ENCODE results near the gene SFXN3.
A peak's percentile ranks its signal among the peaks of the same experiment; 100 is the strongest.

The SFXN3 gene

DNA sequence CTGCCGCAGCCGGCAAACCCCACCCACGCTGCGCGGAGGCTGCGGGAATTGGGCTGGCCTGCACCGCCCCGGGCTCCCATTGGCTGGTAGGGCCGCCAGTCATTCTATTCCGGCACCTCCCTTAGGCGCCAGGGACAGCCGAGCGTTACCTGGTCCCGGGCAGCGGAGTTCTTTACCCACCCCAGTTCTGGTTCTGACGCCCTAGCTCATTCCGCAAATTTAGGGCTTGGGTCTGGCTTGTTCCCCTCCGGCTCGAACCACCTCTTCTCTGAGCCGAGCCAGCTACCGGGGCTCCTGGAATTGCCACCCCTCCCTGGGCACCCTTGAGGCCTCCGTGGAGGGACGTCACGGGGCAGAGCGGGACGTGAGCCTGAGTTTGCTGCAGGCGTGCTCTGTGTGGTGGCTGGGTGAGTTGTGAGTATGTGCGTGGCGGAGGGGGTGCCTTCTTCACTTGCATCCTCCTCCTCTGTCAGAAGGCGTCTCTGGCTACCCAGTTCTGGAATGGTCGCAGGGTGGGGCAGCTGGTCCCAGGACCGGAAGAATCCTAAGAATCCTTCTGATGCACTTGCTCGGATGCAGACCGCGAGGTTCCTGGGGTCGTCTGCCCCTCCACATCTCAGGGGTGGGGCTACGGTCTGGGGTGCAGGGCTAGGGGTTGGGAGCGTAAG lies at the start of gene SFXN3, which contains the start of gene PDZD7:
SFXN3 (plus strand) TSS at position 107 of the 668 bp plus-strand sequence. CDS start 3,461 bp downstream, outside the sequence.
PDZD7 (minus strand) TSS at position 2 of the 668 bp plus-strand sequence. CDS start 910 bp downstream, outside the sequence.
- peak within 1 kb of the TSS; percentile 80 for H3K4me3 ChIP-seq (ENCODE audit: low read depth, low read length)
- TF ChIP-seq, protein P1, sequence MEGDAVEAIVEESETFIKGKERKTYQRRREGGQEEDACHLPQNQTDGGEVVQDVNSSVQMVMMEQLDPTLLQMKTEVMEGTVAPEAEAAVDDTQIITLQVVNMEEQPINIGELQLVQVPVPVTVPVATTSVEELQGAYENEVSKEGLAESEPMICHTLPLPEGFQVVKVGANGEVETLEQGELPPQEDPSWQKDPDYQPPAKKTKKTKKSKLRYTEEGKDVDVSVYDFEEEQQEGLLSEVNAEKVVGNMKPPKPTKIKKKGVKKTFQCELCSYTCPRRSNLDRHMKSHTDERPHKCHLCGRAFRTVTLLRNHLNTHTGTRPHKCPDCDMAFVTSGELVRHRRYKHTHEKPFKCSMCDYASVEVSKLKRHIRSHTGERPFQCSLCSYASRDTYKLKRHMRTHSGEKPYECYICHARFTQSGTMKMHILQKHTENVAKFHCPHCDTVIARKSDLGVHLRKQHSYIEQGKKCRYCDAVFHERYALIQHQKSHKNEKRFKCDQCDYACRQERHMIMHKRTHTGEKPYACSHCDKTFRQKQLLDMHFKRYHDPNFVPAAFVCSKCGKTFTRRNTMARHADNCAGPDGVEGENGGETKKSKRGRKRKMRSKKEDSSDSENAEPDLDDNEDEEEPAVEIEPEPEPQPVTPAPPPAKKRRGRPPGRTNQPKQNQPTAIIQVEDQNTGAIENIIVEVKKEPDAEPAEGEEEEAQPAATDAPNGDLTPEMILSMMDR (conservative IDR thresholded peaks at IDR 0.05; ENCODE audit: low read depth, low read length) = no peak
- peak; percentile 95 for DNase-seq (ENCODE audit: low read depth)

DNA sequence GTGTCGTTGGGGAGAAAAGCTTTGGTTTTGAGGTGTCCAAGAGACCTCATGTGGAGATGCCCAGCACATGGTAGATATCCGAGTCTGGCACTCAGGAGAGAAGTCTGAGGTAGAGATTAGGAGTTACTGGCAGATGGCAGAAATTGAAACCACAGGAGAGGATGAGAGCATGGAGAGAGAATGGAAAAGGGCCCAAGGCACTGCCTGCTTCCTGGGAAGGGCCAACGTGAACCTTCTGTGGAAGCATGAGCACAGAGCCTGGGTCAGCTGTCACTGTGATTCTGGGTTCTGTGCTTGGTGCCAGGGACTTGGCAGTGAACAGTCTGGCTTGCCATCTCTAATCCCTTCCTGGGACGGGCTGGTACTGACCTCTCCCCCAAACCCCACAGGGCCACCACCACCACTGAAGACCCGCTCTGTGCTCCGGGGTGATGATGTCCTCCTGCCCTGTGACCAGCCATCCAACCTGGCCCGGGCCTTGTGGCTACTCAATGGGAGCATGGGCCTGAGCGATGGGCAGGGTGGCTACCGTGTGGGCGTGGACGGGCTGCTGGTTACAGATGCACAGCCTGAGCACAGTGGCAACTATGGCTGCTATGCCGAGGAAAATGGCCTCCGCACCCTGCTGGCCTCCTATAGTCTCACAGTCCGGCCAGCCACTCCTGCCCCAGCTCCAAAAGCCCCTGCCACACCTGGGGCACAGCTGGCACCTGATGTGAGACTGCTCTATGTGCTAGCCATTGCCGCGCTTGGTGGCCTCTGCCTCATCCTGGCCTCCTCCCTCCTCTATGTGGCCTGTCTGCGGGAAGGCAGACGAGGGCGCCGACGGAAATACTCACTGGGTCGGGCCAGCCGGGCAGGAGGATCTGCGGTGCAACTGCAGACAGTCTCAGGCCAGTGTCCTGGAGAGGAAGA lies 47.9 kb upstream of the SFXN3 start:
- TF ChIP-seq, protein P1 (conservative IDR thresholded peaks at IDR 0.05; ENCODE audit: low read depth, low read length) = no peak
- H3K4me3 ChIP-seq (ENCODE audit: low read depth, low read length) = no peak overlapping the region
- DNase-seq (ENCODE audit: low read depth) = no peak

GRCh38 chr10:100983868-100984671 lies 47.0 kb upstream of the SFXN3 start:
- DNase-seq (ENCODE audit: low read depth) = no peak
- TF ChIP-seq, protein P1 (conservative IDR thresholded peaks at IDR 0.05; ENCODE audit: low read depth, low read length) = no peak

DNA sequence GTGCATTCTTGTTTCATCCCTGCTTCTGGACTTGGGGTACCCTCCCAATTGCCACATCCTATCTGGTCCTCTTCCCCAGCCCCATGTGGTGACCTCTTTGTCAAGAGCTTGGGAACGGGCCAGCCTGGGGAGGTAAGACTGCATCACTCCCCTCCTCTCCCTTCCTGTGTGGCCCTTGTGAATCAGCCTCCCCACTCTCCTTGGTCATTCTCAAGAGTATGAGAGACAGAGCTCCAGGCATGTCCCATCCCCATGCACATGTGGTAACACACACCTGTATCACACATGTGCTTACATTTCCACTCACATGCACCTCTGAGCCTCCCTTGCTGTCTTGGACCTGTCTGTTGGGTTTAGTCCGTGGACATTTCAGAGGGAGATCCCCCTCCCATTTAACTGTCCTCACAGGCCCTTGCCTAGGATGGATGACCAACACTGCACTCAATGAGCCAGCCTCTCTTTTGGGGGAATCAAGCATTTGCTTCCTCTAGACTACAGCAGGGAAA lies 46.3 kb upstream of the SFXN3 start:
- H3K4me3 ChIP-seq (ENCODE audit: low read depth, low read length) = no peak overlapping the region
- DNase-seq (ENCODE audit: low read depth) = no peak
- TF ChIP-seq, protein P1 (conservative IDR thresholded peaks at IDR 0.05; ENCODE audit: low read depth, low read length) = no peak

More at GRCh38 chr10:100983868-100984671, 47.0 kb upstream of the SFXN3 start:
- H3K4me3 ChIP-seq (ENCODE audit: low read depth, low read length) = no peak overlapping the region

GRCh38 chr10:100985336-100985735 lies 45.7 kb upstream of the SFXN3 start:
- TF ChIP-seq, protein P1 (conservative IDR thresholded peaks at IDR 0.05; ENCODE audit: low read depth, low read length) = no peak
- DNase-seq (ENCODE audit: low read depth) = no peak
- H3K4me3 ChIP-seq (ENCODE audit: low read depth, low read length) = no peak overlapping the region

GRCh38 chr10:100986623-100986951 lies 44.4 kb upstream of the SFXN3 start:
- H3K4me3 ChIP-seq (ENCODE audit: low read depth, low read length) = peak overlapping the region; percentile 100
- DNase-seq (ENCODE audit: low read depth) = no peak
- TF ChIP-seq, protein P1 (conservative IDR thresholded peaks at IDR 0.05; ENCODE audit: low read depth, low read length) = no peak

Data from choroid plexus epithelial cell (primary cell).